OCI-LY1 (cell line): ENCODE data around the gene CENPT.

Source experiments
- H2AFZ ChIP-seq: fragments of 200-600 bp; sonication (generic), shearing (Covaris generic); 2 replicates; pipeline ENCODE4 v1.6.0; 2014; ENCODE audit warnings: antibody characterized with exemption, mild to moderate bottlenecking, low read length
- H3F3A ChIP-seq: fragments of 200-600 bp; sonication (generic), shearing (Covaris generic); 2 replicates; pipeline ENCODE4 v1.6.0; 2014; ENCODE audit warnings: mild to moderate bottlenecking, antibody characterized with exemption, low read length, moderate library complexity; ENCODE audit not compliant: insufficient read depth
- H3K27ac ChIP-seq: fragments of 200-600 bp; sonication (generic); 2 replicates; pipeline ENCODE4 v1.5.1; 2014; ENCODE audit warnings: low read length, mixed run types, mild to moderate bottlenecking, low read depth; ENCODE audit not compliant: poor library complexity, severe bottlenecking
- H3K27me3 ChIP-seq: fragments of 200-600 bp; sonication (generic); 2 replicates; pipeline ENCODE4 v1.6.0; 2014; ENCODE audit warnings: antibody characterized with exemption, mild to moderate bottlenecking, low read length, moderate library complexity; ENCODE audit not compliant: insufficient read depth
- H3K36me3 ChIP-seq: fragments of 200-600 bp; sonication (generic); 2 replicates; pipeline ENCODE4 v1.6.1; 2014; ENCODE audit warnings: mild to moderate bottlenecking, antibody characterized with exemption, low read length, moderate library complexity, mixed read lengths; ENCODE audit not compliant: insufficient read depth
- H3K4me1 ChIP-seq: fragments of 200-600 bp; sonication (generic); 2 replicates; pipeline ENCODE4 v1.5.1; 2014; ENCODE audit warnings: mild to moderate bottlenecking, low read length, moderate library complexity; ENCODE audit not compliant: insufficient read depth, severe bottlenecking
- H3K4me2 ChIP-seq: fragments of 200-600 bp; sonication (generic), shearing (Covaris generic); 2 replicates; pipeline ENCODE4 v1.6.1; 2014; ENCODE audit warnings: low read length
- H3K4me3 ChIP-seq: fragments of 200-600 bp; sonication (generic); 2 replicates; pipeline ENCODE4 v1.5.1; 2014; ENCODE audit warnings: low read length, low read depth, mild to moderate bottlenecking, mixed read lengths; ENCODE audit not compliant: poor library complexity, severe bottlenecking
- H3K79me2 ChIP-seq: fragments of 200-600 bp; shearing (Covaris generic); 2 replicates; pipeline ENCODE4 v1.6.1; 2016; ENCODE audit warnings: mixed run types, low read length, mixed read lengths; ENCODE audit not compliant: insufficient read depth
- H3K9ac ChIP-seq: fragments of 200-600 bp; sonication (generic), shearing (Covaris generic); 2 replicates; pipeline ENCODE4 v1.6.1; 2014; ENCODE audit warnings: mild to moderate bottlenecking, low read length, mixed read lengths
- H3K9me2 ChIP-seq: fragments of 200-600 bp; sonication (generic), shearing (Covaris generic); 2 replicates; pipeline ENCODE4 v1.6.1; 2014; ENCODE audit warnings: low read depth, mild to moderate bottlenecking, low read length, mixed read lengths
- H3K9me3 ChIP-seq: fragments of 200-600 bp; shearing (Covaris generic); 2 replicates; pipeline ENCODE4 v1.6.1; 2014; ENCODE audit warnings: low read length, mixed read lengths
- H4K20me1 ChIP-seq: fragments of 200-600 bp; sonication (generic), shearing (Covaris generic); 2 replicates; pipeline ENCODE4 v1.6.0; 2016; ENCODE audit warnings: mild to moderate bottlenecking, low read length; ENCODE audit not compliant: insufficient read depth
- CTCF ChIP-seq: fragments of 200-600 bp; sonication (generic), shearing (Covaris generic); IDR thresholded peaks from 2 replicates; pipeline ENCODE4 v1.5.1; 2017; ENCODE audit warnings: mild to moderate bottlenecking, antibody characterized with exemption, low read length, moderate library complexity, mixed read lengths
- EZH2 ChIP-seq: fragments of 200-600 bp; sonication (generic), shearing (Covaris generic); IDR thresholded peaks from 2 replicates; pipeline ENCODE4 v1.8.0; 2017; ENCODE audit warnings: borderline replicate concordance, mixed run types, mild to moderate bottlenecking, antibody characterized with exemption, low read length, moderate library complexity, mixed read lengths

Gene CENPT

GRCh38 chr16:67879936-67880335 lies 32.4 kb upstream of the CENPT start:
- Histone ChIP-seq H3F3A (no peaks in the 10 kb centered on the region), H3K4me1 (peaks cover 2% of the 10 kb centered on the region), H3K27ac (no peak overlapping the region), H2AFZ (no peak overlapping the region), H3K79me2 (peaks cover 8% of the 10 kb centered on the region; the same call in 1 of the 2 replicates), H3K4me2 (no peak overlapping the region), H3K9ac (no peak overlapping the region), H4K20me1 (no peaks in the 10 kb centered on the region), H3K27me3 (no peaks in the 10 kb centered on the region), H3K9me3 (no peaks in the 10 kb centered on the region), H3K4me3 (no peak overlapping the region), H3K9me2 (no peaks in the 10 kb centered on the region), H3K36me3 (peaks cover 92% of the 10 kb centered on the region)
- no peak for TF ChIP-seq CTCF
- no peak for TF ChIP-seq EZH2

- Histone ChIP-seq H3K27me3 (no peaks in the 10 kb centered on the region), H3F3A (no peaks in the 10 kb centered on the region), H3K36me3 (peaks cover 87% of the 10 kb centered on the region), H3K4me2 (no peak overlapping the region), H3K4me1 (peaks cover 7% of the 10 kb centered on the region), H4K20me1 (no peaks in the 10 kb centered on the region), H3K9me2 (no peaks in the 10 kb centered on the region), H3K9me3 (no peaks in the 10 kb centered on the region), H3K4me3 (no peak overlapping the region), H3K79me2 (peaks cover 12% of the 10 kb centered on the region; the same call in 1 of the 2 replicates), H3K27ac (no peak overlapping the region), H2AFZ (no peak overlapping the region), H3K9ac (no peak overlapping the region)
- no peak for TF ChIP-seq CTCF
- TF ChIP-seq EZH2 = no peak
Observed at GRCh38 chr16:67879462-67879861, 32.0 kb upstream of the CENPT start.

GRCh38 chr16:67878846-67879245 lies 31.4 kb upstream of the CENPT start:
- H3F3A ChIP-seq = no peaks in the 10 kb centered on the region
- no peaks in the 10 kb centered on the region for H3K27me3 ChIP-seq
- no peak overlapping the region for H3K4me2 ChIP-seq
- no peak overlapping the region for H3K9ac ChIP-seq
- H3K4me1 ChIP-seq = peaks cover 13% of the 10 kb centered on the region
- no peak overlapping the region for H3K27ac ChIP-seq
- no peak overlapping the region for H3K4me3 ChIP-seq
- H3K79me2 ChIP-seq = peaks cover 19% of the 10 kb centered on the region
- H3K9me2 ChIP-seq = no peaks in the 10 kb centered on the region
- H2AFZ ChIP-seq = no peak overlapping the region
- TF ChIP-seq EZH2 = no peak
- H4K20me1 ChIP-seq = no peaks in the 10 kb centered on the region
- H3K36me3 ChIP-seq = peaks cover 81% of the 10 kb centered on the region
- H3K9me3 ChIP-seq = no peaks in the 10 kb centered on the region

GRCh38 chr16:67878232-67878631 lies 30.7 kb upstream of the CENPT start:
- no peak for TF ChIP-seq CTCF
- no peak for TF ChIP-seq EZH2
- Histone ChIP-seq H3K4me1 (peaks cover 16% of the 10 kb centered on the region), H3K4me3 (no peak overlapping the region), H3F3A (no peaks in the 10 kb centered on the region), H3K9me3 (no peaks in the 10 kb centered on the region), H3K79me2 (peaks cover 25% of the 10 kb centered on the region), H3K4me2 (no peak overlapping the region), H4K20me1 (no peaks in the 10 kb centered on the region), H3K27me3 (no peaks in the 10 kb centered on the region), H2AFZ (no peak overlapping the region), H3K9me2 (no peaks in the 10 kb centered on the region), H3K9ac (no peak overlapping the region), H3K36me3 (peaks cover 75% of the 10 kb centered on the region), H3K27ac (no peak overlapping the region)
